DMS 273 treated with DMSO at 0.1 percent for 48 hours (cell line): ENCODE results near the gene OR51A2.
"Not testable (repeated sequence)": the region's sequence is repeated elsewhere in the genome, so short reads cannot be mapped to it uniquely, and the experiment has no call there.

ENCODE experiments used
- DNase-seq: peaks from one replicate; lab custom pipeline; 2025; lab: John Stamatoyannopoulos, UW

The OR51A2 gene, protein sequence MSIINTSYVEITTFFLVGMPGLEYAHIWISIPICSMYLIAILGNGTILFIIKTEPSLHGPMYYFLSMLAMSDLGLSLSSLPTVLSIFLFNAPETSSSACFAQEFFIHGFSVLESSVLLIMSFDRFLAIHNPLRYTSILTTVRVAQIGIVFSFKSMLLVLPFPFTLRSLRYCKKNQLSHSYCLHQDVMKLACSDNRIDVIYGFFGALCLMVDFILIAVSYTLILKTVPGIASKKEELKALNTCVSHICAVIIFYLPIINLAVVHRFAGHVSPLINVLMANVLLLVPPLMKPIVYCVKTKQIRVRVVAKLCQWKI

DNA sequence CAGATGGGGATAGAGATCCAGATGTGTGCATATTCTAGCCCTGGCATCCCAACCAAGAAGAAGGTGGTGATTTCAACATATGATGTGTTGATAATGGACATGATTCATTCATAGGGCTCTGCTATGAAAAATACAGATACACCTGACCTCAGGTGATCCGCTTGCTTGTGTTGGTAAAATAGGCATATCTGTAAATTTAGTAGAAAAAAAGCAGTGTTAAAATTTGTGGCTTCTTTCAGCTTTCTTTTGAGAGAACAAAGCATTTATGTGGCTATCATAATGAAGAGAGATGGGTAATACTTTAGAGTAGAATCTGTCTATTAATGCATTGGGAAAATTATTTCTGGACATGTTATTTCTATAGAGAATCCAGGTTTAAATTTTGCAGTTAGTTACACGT, at the start of gene OR51A2:
TSS of gene OR51A2 (minus strand) at position 101 of the 400 bp plus-strand sequence. CDS start at position 101, 0 bp downstream.
- not testable (repeated sequence) for DNase-seq

DNA sequence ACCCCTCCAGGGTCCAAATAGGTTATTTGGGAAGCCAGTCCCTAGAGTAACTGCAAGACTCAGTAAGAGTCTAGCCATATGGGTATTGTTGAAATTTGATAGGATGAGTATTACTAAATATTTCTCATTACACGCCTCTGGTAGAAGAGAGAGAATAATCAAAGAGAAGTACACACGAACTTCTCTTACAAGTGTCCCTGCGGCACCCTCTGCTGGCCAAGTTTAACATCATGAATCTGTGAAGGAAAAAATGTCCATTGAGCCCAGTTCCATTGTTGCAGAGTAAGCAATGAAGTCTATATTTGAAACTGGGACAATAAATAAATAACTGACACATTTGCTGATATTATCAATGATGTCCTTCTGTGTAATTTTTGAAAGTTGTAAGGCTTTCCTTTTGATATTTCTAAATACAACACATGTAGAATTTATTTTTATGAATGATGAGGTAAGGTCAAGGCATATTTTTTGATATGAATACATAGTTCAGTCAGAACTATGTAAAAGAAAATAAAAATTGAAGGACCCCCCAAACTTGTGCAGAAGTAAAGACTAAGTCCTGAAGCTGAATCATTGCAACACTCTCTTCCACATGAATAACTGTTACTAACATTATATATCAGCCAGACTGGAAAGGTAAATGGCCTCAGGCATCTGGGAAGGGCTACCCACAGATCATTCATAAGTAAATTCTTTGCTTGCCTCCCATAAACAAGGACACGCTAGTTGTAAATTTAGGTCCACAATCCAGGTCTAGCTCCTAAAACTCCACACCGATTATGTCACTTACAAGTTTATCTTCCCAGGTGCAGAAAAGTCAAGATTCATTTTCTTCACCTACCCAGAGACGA, 49.1 kb upstream of the OR51A2 start:
- DNase-seq, result no peak

DNA sequence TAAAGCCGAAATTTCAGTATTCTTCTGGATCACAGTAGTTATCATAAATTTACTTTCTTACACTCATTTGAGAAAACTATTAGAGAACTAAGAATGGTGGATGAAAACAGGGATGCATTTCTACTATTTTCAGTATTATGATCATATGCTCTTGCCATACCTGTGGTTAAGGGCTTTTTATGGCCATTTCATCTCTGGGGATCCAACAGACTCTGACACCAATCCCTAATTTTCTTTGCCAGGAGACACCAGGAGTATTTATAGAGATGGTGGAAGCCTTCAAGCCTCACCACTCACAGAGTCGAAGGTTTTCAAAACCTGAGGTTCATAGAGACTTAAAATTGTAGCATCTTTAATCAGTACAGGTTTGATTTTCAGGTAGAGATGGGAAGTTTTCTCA, 39.0 kb upstream of the OR51A2 start, which contains the start of gene OR51L1:
TSS of gene OR51L1 (plus strand) at position 301 of the 400 bp plus-strand sequence. CDS start 4,132 bp downstream, outside the sequence.
- no peak for DNase-seq

DNA sequence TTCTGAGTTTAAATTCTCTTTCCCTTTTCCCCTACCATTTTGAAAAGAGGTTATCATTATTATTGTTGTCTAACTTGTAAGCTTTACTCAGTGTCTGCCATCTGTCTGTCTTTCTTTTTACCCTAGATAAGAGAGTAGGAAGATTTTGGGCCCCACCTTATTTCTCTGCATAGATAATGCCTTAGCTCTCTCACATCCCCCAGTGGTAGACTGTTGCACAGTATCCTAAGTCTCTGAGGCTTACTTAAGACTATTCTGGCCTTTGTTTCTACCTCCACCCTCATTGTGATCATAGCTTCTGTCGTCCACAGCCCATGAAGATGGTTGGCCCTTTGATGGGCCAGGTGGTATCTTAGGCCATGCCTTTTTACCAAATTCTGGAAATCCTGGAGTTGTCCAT, 35.5 kb upstream of the OR51A2 start:
- DNase-seq, result no peak

DNA sequence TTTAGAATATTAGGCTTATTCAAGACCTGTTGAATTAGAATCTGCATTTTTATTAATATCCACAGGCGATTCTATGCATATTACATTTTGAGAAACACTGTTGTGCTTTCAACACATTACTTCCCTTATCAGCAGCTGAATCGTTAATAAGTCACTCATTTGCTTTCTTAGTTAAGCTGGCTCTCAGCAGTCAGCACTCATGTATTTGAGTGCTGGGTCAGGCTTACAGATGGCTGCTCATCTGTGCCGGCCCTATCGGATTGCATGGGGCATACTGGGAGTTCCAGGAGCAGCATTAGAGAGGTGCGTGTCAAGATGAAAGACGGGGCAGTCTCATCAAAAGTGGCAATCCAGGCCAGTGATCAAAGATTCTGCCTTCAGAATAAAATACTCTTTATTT, 28.3 kb upstream of the OR51A2 start:
- DNase-seq, result no peak

DNA sequence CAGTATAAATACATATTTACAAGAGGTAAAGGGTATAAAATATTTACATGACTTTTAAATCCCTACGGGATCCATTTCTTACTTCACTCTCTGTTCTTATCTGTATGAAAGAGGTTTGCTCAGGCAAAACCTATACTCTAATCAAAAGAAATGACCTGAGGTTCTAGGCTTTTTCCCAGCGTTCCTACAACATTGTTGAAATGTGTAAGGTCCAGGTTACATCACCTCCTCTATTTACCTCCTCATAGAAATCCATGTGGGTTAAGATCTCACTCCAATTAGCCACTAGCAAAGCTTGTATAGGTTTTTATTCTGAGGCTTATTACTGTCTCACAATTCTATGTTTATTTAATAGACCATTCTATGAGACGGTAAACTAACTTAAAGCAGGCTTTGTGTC, 27.2 kb upstream of the OR51A2 start:
- no peak for DNase-seq

DNA sequence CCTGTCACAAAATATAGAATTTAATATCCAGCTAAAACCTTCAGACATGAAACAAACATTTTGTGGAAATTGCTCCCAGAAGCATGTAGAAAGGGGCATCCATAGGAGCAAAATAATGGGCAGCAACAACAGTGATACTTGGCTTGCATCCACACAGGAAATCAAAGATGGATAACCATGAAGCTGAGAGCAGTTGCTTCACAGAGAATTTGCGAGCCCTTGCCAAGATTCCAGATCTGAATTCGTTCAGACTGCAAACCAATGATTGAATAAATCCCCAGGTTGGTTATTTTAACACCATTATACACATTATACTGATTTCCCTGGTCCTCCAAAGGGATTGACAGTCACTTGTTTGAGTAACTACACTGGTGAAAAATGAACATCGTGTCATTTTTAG, 23.5 kb upstream of the OR51A2 start:
- no peak for DNase-seq

DNA sequence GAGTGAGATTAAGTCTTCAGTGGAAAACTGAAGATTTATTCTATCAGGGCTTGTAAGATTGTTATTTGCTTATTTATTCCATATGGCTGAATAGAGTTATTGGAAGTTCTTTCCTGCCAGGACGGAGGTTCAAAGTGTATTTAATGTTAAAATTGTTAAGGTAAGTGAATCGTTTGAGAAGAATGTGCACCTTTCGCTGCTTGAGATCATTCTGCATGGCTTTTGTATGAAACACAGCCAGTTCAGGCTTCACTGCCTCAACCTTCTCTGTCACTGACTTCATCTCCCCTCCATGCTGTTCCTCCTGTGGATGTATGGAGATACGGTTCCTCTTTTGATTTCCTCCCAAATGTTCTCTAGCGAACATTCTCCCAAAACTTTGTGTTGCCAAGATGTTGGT, 19.9 kb upstream of the OR51A2 start:
- DNase-seq, result no peak

DNA sequence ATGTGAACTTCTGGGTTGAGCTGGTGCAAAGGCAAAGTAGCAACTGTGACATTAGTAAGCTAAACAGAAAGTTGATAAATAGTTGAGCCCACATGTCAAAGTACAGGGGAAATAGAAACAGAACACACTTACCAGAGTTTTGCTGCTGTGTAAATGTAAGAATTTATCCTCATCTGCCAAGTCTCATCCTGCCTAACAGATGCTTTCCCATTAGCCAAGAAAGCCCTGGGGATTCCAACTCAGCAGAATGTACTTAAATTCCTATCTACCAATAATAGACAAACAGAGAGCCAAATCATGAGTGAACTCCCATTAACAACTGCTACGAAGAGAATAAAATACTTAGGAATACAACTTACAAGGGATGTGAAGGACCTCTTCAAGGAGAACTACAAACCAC, 7.3 kb upstream of the OR51A2 start:
- no peak for DNase-seq

DNA sequence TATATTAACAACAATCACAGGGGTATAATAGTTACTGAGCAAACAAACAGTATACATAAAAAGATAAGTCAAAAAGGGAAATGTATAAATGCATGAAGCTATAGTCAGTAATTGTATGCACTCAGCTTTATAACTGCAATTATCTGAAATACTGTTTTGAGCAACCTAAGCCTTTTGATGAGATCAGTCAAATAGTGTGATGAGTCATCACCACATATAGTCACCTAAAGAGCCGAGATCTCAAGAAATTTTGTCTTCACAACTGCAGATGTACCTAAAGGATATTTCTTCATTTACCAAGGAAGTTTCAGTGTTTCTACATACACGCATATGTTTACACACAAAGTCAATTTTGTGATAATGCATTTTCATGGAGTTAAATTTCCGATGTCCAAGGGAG, 5.4 kb upstream of the OR51A2 start:
- DNase-seq, result no peak

DNA sequence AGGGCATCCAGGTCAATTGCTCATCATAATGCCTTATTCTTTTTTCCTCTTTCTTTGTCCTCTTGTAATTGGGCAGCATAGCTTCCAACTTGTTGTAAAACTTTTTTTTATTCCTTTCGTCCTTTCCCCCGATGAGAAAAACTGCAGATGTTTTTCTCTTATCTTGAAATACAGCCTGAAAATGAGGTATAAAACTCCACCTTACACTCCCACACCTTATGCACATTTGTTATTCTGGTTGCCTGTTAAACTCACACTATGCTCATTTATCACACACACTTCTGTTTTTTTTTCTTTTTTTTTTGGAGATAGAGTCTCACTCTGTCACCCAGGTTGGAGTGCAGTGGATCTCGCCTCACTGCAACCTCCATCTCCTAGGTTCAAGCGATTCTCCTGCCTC, 1.9 kb upstream of the OR51A2 start:
- no peak for DNase-seq

DNA sequence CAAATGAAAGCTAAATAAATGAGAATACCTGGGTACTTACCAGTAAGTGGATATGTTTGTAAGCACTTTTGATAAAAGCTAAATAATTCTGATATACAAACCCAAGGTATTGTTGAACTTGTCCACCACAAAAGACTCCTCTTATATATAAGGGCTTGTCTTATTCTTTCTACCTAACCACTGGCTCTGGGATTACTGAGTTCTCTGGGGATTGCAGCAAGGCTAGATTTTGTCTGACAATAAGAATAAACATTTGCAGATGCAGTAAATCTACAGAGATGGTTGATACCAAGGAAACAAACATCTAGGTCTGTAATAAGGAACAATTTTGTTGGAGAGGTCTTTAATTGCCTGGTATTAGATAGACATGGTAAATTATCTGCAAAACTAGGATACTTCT, 8.0 kb downstream of the OR51A2 start, which contains the start of gene OR51A4:
TSS of gene OR51A4 (minus strand) at position 101 of the 400 bp plus-strand sequence. CDS start 505 bp downstream, outside the sequence.
- DNase-seq, result no peak

DNA sequence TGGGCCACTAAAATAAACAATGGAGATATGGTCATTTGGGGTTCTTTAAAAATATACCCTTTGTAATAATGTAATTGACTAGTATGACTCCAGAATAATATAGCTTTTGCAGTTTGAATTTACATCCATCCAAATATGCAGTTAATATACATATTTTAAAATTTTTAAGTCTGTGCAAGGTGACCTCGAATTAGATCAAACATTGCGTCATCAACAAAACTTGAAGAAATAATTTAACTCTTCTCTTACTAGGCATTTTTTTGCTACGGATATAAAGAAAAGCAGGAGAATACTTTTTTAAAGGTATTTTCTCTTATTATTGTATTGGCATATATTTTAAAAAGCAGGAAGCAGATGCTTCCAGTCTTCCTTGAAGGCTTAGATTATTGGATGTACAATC, 18.8 kb downstream of the OR51A2 start:
- DNase-seq, result no peak

DNA sequence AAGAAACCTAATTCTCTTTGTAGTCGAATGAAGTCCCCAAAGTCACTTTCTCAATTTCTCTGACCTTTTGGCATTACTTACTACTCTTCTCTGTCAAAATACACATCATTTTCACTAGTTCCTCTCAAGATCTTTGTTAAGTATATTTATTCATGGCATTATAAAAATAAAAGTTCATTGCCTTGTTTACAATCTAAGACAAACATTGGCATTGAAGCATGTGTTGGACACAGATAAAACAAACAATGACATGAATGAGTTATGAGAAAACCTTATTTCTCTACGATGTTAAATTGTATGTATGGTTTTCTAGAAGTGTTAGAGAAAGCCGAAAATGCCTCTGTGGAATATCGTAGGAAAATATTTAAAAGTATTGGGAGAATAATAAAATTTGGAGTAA, 22.8 kb downstream of the OR51A2 start:
- no peak for DNase-seq

DNA sequence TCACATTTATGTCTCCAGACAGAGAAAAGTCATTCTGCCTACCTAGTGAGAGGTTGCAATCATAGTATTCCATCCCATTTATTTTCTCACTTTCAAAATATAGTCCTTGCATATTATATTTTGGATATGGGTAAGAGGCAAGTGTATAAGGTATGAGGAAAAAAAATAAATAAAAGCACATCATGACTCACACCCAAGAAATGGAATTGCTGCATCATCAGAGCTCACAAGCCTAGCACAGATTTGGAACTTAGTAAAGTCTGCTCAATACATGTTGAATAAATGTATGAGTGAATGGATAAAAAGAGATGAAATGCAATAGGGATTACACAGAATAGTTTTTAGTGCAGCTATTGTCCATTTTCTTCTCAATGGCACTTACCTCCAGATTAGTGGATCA, 28.9 kb downstream of the OR51A2 start:
- no peak for DNase-seq

DNA sequence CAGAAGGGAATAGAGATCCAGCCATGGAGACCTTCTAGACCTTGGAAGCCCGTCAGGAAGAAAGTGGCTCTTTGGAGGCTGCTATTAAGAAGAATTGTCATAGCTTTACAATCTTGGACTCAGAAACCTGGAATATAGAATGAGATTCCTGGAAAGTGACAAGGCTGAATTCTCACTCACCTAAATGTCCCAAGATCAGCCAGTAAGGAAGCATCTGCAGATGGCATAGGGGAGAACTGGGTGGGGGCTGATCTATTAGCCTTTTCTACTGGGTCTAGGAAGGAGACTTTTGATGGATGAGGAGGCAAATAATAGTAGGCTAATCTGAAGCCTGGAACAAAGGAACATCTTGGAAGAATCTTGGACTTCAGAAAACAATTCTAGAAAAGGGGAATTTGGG, 31.3 kb downstream of the OR51A2 start, which contains the start of gene OR51G1:
TSS of gene OR51G1 (minus strand) at position 101 of the 400 bp plus-strand sequence. CDS start at position 101, 0 bp downstream.
- no peak for DNase-seq

DNA sequence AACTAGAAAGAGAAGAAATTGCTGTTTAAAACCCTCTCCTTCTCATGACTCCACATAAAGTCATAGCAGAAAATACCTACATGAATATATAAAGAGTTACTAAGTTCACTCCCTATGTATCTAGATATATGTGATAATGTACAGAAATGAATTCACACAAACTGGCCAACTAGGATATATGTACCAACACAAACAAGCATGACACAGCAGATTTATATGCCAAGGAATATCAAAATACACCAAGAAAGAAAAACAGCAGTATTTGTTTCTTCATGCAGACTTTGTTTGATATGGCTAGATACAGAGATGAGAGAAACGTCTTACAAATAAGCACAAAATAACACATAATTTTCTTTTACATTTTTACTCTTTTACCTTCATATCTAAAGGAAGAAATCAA, 33.2 kb downstream of the OR51A2 start:
- DNase-seq, result no peak

DNA sequence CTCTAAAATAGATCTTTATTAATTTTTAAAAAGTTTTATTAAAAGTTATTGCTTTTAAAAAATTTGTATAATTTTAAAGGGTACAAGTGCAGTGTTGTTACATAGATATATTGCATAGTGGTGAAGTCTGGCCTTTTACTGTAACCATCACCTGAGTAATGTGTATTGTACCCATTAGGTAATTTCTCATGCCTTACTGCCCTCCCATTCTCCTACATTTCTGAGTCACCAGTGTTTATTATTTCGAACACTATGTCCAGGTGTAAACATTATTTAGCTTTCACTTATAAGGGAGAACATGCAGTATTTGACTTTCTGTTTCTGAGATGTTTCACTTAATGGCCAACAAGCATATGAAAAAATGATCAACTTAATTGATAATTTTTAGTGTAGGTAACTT, 33.7 kb downstream of the OR51A2 start:
- no peak for DNase-seq

DNA sequence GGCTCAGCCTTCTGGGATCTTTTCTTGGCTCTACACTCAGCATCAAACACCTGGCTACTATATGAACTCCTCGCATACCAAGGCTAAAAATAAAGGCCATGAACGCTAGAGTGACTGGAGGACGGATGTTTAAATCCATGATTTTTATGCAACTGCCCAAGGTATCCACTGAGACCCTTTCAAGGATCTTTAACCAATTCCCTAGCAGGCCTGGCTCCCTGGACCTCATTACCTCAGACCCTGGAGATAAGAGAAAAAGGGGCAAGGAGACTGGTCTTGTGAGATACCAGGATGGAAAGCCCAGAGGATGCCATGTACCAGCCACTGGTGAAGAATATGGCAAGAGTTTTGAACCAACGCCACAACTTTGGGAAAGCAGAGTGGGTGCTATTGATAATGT, 36.3 kb downstream of the OR51A2 start, which contains the start of gene OR51G2:
TSS of gene OR51G2 (minus strand) at position 101 of the 400 bp plus-strand sequence. CDS start 3,687 bp downstream, outside the sequence.
- no peak for DNase-seq

DNA sequence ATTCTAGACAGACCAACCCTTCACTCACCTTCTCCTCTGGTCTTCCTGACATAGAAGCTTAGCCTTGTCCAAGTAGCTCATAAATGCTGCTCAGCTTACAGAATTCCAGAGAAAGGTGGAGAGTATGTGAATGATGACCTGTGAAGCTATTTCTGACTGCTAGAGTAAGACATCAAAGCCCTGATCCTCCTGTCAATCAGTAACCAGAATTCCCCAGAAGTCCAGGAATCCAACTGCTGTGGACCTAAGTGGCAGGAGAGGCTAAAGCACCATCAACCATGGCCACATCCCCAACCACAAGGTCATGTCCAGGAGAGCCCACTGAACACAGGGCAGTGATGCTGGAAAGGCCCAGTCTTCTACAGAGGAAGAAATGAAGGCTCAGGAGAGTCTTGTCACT, 38.9 kb downstream of the OR51A2 start:
- no peak for DNase-seq
